Ectodermal cell (in vitro differentiated cells): ENCODE results near the gene DMD.

ENCODE experiments used
- H3K27ac ChIP-seq: 2 replicates; pipeline ENCODE4 v1.7.0; 2013; ENCODE audit warnings: mild to moderate bottlenecking, low read depth, low read length; ENCODE audit not compliant: insufficient read depth, poor library complexity, severe bottlenecking
- H3K27me3 ChIP-seq: 2 replicates; pipeline ENCODE4 v1.7.0; 2013; ENCODE audit warnings: mild to moderate bottlenecking, low read length; ENCODE audit not compliant: insufficient read depth, control insufficient read depth, poor library complexity, severe bottlenecking
- H3K36me3 ChIP-seq: one replicate; pipeline ENCODE4 v1.7.0; 2013; ENCODE audit warnings: low read length; ENCODE audit not compliant: control insufficient read depth, insufficient read depth
- H3K4me1 ChIP-seq: one replicate; pipeline ENCODE4 v1.7.0; 2013; ENCODE audit warnings: low read length; ENCODE audit not compliant: control insufficient read depth, insufficient read depth
- H3K4me3 ChIP-seq: 2 replicates; pipeline ENCODE4 v1.7.0; 2013; ENCODE audit warnings: low read depth, low read length, control low read depth; ENCODE audit not compliant: insufficient read depth
- H3K9me3 ChIP-seq: 2 replicates; pipeline ENCODE4 v1.7.0; 2013; ENCODE audit warnings: mild to moderate bottlenecking, low read length, moderate library complexity; ENCODE audit not compliant: control insufficient read depth
- WGBS, 2 experiments: methylation state at CpG; one replicate each; pipeline ENCODE4 v1.1.7; 2013; ENCODE audit warnings: missing lambda C conversion rate in 2 of 2; 5-methylcytosine and 5-hydroxymethylcytosine counted together

The DMD gene

GRCh38 chrX:32839781-32840180 lies 371.6 kb downstream of the DMD start:
- Histone ChIP-seq H3K4me1 (no peaks in the 10 kb centered on the region), H3K27ac (no peak overlapping the region), H3K36me3 (no peaks in the 10 kb centered on the region), H3K27me3 (no peaks in the 10 kb centered on the region), H3K9me3 (no peaks in the 10 kb centered on the region), H3K4me3 (no peak overlapping the region)
- 84 to 96% methylated on average over 6 of the region's 6 CpGs for WGBS, 2 experiments

GRCh38 chrX:32825009-32825408 lies 386.3 kb downstream of the DMD start:
- Histone ChIP-seq H3K4me3 (no peak overlapping the region), H3K27ac (no peak overlapping the region), H3K36me3 (no peaks in the 10 kb centered on the region), H3K27me3 (no peaks in the 10 kb centered on the region), H3K9me3 (no peaks in the 10 kb centered on the region), H3K4me1 (no peaks in the 10 kb centered on the region)
- 100% methylated on average over 1 to 2 of the region's 2 CpGs for WGBS, 2 experiments

DNA sequence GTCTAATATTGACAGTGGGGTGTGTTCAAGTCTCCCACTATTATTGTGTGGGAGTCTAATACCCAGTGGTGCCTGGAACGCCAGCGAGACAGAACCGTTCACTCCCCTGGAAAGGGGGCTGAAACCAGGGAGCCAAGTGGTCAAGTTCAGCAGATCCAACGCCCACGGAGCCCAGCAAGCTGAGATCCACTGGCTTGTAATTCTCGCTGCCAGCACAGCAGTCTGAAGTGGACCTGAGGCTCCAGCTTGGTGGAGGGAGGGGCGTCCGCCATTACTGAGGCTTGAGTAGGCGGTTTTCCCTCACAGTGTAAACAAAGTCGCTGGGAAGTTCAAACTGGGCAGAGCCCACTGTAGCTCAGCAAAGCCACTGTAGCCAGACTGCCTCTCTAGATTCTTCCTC lies 407.3 kb downstream of the DMD start:
- WGBS, 2 experiments, result 89 to 95% methylated on average over 10 of the region's 10 CpGs
- Histone ChIP-seq H3K4me1 (no peaks in the 10 kb centered on the region), H3K36me3 (no peaks in the 10 kb centered on the region), H3K9me3 (no peaks in the 10 kb centered on the region), H3K27me3 (no peaks in the 10 kb centered on the region), H3K27ac (no peak overlapping the region), H3K4me3 (no peak overlapping the region)

GRCh38 chrX:32798990-32799389 lies 412.4 kb downstream of the DMD start:
- WGBS, 2 experiments, result 75 to 76% methylated on average over 2 to 3 of the region's 3 CpGs
- H3K4me3 ChIP-seq, result no peak overlapping the region
- no peaks in the 10 kb centered on the region for H3K36me3 ChIP-seq
- H3K27me3 ChIP-seq, result no peaks in the 10 kb centered on the region
- no peaks in the 10 kb centered on the region for H3K4me1 ChIP-seq
- H3K9me3 ChIP-seq, result no peaks in the 10 kb centered on the region
- no peak overlapping the region for H3K27ac ChIP-seq

- 80 to 100% methylated on average over 1 of the region's 1 CpG for WGBS, 2 experiments
- Histone ChIP-seq H3K27me3 (no peaks in the 10 kb centered on the region), H3K27ac (no peak overlapping the region), H3K36me3 (no peaks in the 10 kb centered on the region), H3K4me1 (no peaks in the 10 kb centered on the region), H3K9me3 (no peaks in the 10 kb centered on the region), H3K4me3 (no peak overlapping the region)
Observed at GRCh38 chrX:32788936-32789335, 422.4 kb downstream of the DMD start.

- H3K27me3 ChIP-seq, result no peaks in the 10 kb centered on the region
- H3K36me3 ChIP-seq, result no peaks in the 10 kb centered on the region
- no peak overlapping the region for H3K4me3 ChIP-seq
- no peaks in the 10 kb centered on the region for H3K4me1 ChIP-seq
- no CpG with 5 or more reads among the region's 4 CpGs for WGBS, 2 experiments
- no peak overlapping the region for H3K27ac ChIP-seq
- H3K9me3 ChIP-seq, result no peaks in the 10 kb centered on the region
Observed at GRCh38 chrX:32780109-32780508, 431.2 kb downstream of the DMD start.

- Histone ChIP-seq H3K27ac (no peak overlapping the region), H3K27me3 (no peaks in the 10 kb centered on the region), H3K36me3 (no peaks in the 10 kb centered on the region), H3K9me3 (no peaks in the 10 kb centered on the region), H3K4me3 (no peak overlapping the region), H3K4me1 (no peaks in the 10 kb centered on the region)
- 95 to 100% methylated on average over 1 to 4 of the region's 4 CpGs for WGBS, 2 experiments
Observed at GRCh38 chrX:32778965-32779364, 432.4 kb downstream of the DMD start.

DNA sequence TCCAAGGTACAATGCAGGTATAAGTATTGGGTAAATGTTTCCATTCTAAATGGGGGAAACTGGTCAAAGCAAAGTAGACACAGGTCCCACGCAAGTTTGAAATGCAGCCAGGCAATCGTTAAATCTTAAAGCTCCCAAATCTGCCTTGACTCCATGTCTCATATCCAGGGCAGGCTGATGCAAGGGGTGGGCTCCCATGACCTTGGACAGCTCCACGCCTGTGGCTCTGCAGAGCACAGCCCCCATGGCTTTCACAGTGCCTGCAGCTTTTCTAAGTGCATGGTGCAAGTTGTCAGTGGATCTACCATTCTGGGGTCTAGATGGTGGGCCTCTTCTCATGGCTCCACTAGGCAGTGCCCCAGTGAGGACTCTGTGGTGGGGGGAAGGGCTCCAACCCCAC lies 436.4 kb downstream of the DMD start:
- H3K27me3 ChIP-seq, result no peaks in the 10 kb centered on the region
- WGBS, 2 experiments, result 92% methylated on average over 3 of the region's 3 CpGs

DNA sequence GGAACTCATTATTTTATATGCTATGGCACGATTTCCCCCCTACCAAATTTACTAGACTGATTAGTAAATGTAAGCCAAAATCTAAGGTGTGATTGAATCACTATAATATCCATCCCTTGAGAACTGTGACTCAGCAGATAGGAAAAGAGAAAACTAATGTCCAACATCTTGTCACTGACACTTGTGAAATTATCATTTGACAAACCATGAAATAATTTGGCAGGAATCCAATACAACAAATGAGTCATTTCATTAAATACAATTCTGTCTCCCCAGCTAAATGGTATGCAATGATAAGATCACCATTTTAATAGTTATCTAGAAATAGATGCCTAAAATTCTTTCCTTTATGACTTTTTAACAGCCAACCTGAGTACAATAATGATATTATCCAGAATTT lies 462.3 kb downstream of the DMD start:
- no peak overlapping the region for H3K4me3 ChIP-seq
- WGBS, 2 experiments, result no CpG with 5 or more reads among the region's 1 CpG
- no peaks in the 10 kb centered on the region for H3K9me3 ChIP-seq
- H3K36me3 ChIP-seq, result no peaks in the 10 kb centered on the region
- no peak overlapping the region for H3K27ac ChIP-seq
- H3K27me3 ChIP-seq, result no peaks in the 10 kb centered on the region
- no peaks in the 10 kb centered on the region for H3K4me1 ChIP-seq

More for the DNA sequence above, 436.4 kb downstream of the DMD start:
- Histone ChIP-seq H3K4me3 (no peak overlapping the region), H3K27ac (no peak overlapping the region), H3K9me3 (no peaks in the 10 kb centered on the region), H3K4me1 (no peaks in the 10 kb centered on the region), H3K36me3 (no peaks in the 10 kb centered on the region)

DNA sequence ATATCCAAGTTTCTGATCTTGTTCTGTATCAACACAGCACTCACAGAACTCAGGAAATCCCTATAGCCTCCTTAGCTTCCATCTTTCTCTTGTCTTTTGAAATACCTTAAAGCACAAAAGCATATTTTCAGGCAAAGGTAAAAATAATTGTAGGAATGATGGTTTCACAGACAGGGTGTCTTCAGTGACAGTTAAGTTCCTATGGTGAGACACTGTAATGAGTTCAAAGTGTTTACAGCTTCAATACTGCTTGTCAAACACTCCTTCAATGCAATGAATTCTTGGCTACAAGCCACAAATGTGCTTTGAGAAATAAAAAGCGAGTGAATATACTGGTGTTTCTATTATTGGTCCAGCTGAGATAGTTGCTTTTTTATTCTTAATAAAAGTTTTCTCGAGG lies 466.0 kb downstream of the DMD start:
- no CpG with 5 or more reads among the region's 2 CpGs for WGBS, 2 experiments
- no peak overlapping the region for H3K4me3 ChIP-seq
- no peaks in the 10 kb centered on the region for H3K4me1 ChIP-seq

GRCh38 chrX:32744921-32745320 lies 466.4 kb downstream of the DMD start:
- no peak overlapping the region for H3K27ac ChIP-seq
- H3K36me3 ChIP-seq, result no peaks in the 10 kb centered on the region
- WGBS, 2 experiments, result no CpG with 5 or more reads among the region's 1 CpG
- no peaks in the 10 kb centered on the region for H3K4me1 ChIP-seq
- no peak overlapping the region for H3K4me3 ChIP-seq
- H3K27me3 ChIP-seq, result no peaks in the 10 kb centered on the region
- no peaks in the 10 kb centered on the region for H3K9me3 ChIP-seq

More for the DNA sequence above, 466.0 kb downstream of the DMD start:
- H3K27me3 ChIP-seq, result no peaks in the 10 kb centered on the region
- no peaks in the 10 kb centered on the region for H3K9me3 ChIP-seq
- H3K36me3 ChIP-seq, result no peaks in the 10 kb centered on the region
- H3K27ac ChIP-seq, result no peak overlapping the region
